ENCODE results near the gene TAL1.
A peak's percentile ranks its signal among the peaks of the same experiment; 100 is the strongest.

Gene TAL1

DNA sequence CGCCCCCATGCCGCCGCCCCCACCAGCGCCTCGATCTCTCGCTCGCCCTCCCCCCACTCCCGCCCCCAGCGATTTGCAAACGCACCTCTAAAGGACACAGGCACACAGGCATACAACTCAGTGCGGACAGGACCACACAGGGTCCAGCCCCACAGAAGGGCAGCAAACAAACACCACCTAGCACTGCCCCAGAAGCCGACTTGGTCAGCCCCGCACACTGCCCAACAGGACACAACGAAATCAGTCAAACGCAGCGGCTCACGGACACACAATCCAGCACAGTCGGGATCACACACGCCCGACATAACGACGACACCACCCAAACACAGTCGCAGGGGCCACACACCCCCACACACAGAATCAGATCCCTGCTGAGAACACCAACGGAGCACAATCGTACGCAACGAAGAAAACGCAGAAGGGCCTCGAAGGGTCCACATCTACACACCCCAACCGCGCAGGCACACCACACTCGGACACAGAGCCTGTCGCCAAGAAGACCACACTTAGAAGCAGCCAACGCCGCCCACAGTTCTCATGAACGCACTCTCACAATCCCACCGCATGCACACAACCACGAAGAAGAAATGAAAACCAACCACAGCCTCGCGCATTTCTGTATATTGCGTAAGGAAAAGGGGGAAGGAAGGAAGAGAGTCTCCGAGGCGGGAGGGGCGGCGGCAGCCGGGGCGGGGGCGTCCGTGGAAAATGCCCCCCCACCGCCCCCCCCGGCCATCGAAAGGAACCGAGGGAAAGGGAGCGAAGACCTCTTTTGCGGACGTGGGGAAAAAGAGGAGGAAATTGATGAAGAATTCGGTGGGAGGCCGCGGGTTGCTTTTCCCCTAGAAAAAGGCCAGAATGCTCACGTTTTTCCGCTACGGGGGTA lies 481 bp downstream of the TAL1 start:
- peak; percentile 66 for ATAC-seq
- no peak for TF ChIP-seq TCF4 (CRISPR knock-in tag; IDR thresholded peaks at IDR 0.05; ENCODE audit: borderline replicate concordance)
- TF ChIP-seq, protein P1, sequence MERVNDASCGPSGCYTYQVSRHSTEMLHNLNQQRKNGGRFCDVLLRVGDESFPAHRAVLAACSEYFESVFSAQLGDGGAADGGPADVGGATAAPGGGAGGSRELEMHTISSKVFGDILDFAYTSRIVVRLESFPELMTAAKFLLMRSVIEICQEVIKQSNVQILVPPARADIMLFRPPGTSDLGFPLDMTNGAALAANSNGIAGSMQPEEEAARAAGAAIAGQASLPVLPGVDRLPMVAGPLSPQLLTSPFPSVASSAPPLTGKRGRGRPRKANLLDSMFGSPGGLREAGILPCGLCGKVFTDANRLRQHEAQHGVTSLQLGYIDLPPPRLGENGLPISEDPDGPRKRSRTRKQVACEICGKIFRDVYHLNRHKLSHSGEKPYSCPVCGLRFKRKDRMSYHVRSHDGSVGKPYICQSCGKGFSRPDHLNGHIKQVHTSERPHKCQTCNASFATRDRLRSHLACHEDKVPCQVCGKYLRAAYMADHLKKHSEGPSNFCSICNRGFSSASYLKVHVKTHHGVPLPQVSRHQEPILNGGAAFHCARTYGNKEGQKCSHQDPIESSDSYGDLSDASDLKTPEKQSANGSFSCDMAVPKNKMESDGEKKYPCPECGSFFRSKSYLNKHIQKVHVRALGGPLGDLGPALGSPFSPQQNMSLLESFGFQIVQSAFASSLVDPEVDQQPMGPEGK (CRISPR knock-in tag; IDR thresholded peaks at IDR 0.05; ENCODE audit: borderline replicate concordance) = peak; percentile 64; the same call in 1 of the 2 replicates

DNA sequence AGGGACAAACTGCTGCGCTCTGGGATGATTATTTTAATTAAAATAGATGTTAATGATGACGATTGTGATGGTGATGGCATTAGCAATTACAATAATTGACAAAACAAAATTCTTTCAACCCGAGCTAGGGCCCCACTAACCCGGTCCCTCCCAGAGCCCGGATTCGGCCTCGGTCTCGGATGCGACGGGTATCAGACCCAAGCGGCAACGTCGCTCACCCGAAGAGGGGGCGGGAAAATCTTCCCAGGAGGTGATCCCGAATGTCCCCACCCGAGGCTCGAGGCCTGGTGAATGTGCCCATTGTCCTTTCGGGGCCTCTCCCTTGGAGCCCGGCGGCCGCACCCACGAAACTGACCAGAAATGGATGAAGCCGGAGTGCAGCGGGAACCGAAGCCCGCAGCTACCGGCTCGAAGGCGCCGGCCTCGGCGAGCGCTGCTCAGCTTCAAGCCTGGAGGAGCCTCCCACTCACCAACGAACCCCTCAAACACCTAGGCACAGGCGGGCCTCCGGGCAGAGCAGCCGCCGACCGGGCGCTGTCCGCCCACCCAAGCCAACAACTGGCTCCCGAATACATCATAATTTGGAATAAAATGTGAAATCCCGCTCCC lies 1.2 kb downstream of the TAL1 start:
- no peak for TF ChIP-seq ZC3H10 (CRISPR knock-in tag; IDR thresholded peaks at IDR 0.05)
- no peak for TF ChIP-seq OSR1 (CRISPR knock-in tag; IDR thresholded peaks at IDR 0.05)
- TF ChIP-seq ZFP30 (CRISPR knock-in tag; IDR thresholded peaks at IDR 0.05) = no peak
- TF ChIP-seq RARB (CRISPR knock-in tag; IDR thresholded peaks at IDR 0.05) = no peak
- TF ChIP-seq, protein P2, sequence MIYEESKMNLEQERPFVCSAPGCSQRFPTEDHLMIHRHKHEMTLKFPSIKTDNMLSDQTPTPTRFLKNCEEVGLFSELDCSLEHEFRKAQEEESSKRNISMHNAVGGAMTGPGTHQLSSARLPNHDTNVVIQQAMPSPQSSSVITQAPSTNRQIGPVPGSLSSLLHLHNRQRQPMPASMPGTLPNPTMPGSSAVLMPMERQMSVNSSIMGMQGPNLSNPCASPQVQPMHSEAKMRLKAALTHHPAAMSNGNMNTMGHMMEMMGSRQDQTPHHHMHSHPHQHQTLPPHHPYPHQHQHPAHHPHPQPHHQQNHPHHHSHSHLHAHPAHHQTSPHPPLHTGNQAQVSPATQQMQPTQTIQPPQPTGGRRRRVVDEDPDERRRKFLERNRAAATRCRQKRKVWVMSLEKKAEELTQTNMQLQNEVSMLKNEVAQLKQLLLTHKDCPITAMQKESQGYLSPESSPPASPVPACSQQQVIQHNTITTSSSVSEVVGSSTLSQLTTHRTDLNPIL (CRISPR knock-in tag; IDR thresholded peaks at IDR 0.05; ENCODE audit: low read depth) = no peak
- TF ChIP-seq PPARA (CRISPR knock-in tag; IDR thresholded peaks at IDR 0.05; ENCODE audit: borderline replicate concordance) = no peak
- no peak for TF ChIP-seq ISL1 (CRISPR knock-in tag; IDR thresholded peaks at IDR 0.05)
- ATAC-seq = peak; percentile 47

DNA sequence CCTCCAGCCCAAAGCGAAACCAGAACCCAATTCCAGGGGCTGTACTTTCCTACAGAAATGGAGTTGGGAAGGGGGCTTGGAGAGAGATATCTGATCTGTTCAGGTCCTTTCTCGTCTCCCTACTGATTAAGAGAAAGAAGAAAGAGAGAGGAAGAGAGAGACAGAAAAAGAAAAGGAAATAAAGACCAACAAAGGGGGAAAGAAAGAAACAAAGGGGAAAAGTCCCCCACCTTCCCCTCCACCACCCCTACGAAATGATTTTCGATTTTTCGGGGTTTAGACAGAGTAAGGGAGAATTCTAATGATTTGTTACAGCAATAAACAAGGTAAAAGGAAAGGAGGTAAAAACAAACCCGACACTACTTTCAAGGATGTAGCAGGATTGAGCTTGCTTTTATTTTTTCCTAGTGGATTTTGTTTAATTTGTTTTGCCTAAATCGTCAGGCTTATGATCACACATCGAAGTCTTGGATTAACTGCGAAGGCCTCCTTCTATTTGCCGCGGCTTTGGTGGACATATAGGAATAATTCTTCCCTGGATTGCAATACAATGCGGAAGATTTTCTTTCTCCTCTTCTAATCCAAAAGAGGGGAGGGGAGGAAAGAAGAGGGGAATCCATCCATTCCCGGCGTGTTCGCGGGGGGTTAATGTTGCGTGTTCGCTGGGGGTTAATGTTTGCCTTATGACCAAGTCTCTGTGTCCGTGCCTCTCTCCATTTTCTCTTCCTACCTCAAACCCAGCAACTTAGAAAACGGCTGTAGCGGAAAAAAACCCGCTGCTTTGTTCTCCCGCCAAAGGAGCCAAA lies 1.9 kb downstream of the TAL1 start:
- no peak for ATAC-seq
- TF ChIP-seq CSDC2 (CRISPR knock-in tag; IDR thresholded peaks at IDR 0.05) = no peak
- TF ChIP-seq ISL1 (CRISPR knock-in tag; IDR thresholded peaks at IDR 0.05) = no peak
- no peak for TF ChIP-seq BACH2 (CRISPR knock-in tag; IDR thresholded peaks at IDR 0.05; ENCODE audit: borderline replicate concordance)
- no peak for TF ChIP-seq ZC3H10 (CRISPR knock-in tag; IDR thresholded peaks at IDR 0.05)

DNA sequence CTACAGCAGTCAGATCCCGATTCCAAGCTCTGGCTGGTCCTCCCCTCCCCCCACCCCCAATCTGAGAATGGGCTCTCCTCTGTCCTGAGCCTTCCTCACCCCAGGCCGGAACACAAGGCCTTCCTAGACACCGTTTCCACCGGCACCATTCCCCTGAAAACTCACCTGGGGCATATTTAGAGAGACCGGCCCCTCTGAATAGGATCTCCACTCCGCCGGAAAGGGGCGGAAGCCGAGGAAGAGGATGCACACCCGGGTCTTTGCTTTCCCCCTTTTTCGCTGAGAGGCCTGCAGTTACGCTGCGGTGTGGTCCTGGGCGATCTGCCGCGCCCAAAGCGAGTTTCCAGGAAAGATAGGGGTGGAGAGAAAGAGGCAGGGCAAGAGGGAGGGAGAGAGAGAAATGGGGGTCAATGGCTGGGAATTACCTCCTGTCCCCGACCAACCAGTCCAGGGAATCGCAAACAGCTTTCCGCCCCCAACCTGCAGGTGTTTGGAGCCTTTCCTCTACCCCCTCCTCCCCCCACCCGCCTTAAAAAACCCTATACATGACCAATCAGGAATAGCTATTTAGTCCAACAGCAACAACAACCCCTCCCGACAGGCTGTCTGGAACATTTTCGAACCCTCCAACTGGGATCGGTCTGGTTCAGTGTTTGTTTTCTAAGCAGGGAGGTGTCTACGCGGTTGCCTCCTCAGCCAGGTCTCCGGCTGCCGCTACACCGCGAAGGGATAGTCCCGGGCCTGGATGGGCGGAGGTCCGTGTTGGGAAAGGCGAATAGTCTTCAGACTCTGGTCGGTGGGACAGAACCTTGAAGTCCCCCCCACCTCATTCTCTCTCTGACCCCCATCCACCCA lies 2.8 kb downstream of the TAL1 start:
- ATAC-seq = no peak
- no peak for TF ChIP-seq ISL1 (CRISPR knock-in tag; IDR thresholded peaks at IDR 0.05)
- TF ChIP-seq, protein P3, sequence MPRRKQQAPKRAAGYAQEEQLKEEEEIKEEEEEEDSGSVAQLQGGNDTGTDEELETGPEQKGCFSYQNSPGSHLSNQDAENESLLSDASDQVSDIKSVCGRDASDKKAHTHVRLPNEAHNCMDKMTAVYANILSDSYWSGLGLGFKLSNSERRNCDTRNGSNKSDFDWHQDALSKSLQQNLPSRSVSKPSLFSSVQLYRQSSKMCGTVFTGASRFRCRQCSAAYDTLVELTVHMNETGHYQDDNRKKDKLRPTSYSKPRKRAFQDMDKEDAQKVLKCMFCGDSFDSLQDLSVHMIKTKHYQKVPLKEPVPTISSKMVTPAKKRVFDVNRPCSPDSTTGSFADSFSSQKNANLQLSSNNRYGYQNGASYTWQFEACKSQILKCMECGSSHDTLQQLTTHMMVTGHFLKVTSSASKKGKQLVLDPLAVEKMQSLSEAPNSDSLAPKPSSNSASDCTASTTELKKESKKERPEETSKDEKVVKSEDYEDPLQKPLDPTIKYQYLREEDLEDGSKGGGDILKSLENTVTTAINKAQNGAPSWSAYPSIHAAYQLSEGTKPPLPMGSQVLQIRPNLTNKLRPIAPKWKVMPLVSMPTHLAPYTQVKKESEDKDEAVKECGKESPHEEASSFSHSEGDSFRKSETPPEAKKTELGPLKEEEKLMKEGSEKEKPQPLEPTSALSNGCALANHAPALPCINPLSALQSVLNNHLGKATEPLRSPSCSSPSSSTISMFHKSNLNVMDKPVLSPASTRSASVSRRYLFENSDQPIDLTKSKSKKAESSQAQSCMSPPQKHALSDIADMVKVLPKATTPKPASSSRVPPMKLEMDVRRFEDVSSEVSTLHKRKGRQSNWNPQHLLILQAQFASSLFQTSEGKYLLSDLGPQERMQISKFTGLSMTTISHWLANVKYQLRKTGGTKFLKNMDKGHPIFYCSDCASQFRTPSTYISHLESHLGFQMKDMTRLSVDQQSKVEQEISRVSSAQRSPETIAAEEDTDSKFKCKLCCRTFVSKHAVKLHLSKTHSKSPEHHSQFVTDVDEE (CRISPR knock-in tag; IDR thresholded peaks at IDR 0.05) = no peak
- TF ChIP-seq ZNF70 (CRISPR knock-in tag; IDR thresholded peaks at IDR 0.05) = no peak
- TF ChIP-seq ESRRG (CRISPR knock-in tag; IDR thresholded peaks at IDR 0.05) = no peak
- TF ChIP-seq BACH2 (CRISPR knock-in tag; IDR thresholded peaks at IDR 0.05; ENCODE audit: borderline replicate concordance) = no peak
- no peak for TF ChIP-seq ARNTL (CRISPR knock-in tag; IDR thresholded peaks at IDR 0.05; ENCODE audit: borderline replicate concordance, low read depth)
- no peak for TF ChIP-seq ZFP30 (CRISPR knock-in tag; IDR thresholded peaks at IDR 0.05)
- TF ChIP-seq, protein P4, sequence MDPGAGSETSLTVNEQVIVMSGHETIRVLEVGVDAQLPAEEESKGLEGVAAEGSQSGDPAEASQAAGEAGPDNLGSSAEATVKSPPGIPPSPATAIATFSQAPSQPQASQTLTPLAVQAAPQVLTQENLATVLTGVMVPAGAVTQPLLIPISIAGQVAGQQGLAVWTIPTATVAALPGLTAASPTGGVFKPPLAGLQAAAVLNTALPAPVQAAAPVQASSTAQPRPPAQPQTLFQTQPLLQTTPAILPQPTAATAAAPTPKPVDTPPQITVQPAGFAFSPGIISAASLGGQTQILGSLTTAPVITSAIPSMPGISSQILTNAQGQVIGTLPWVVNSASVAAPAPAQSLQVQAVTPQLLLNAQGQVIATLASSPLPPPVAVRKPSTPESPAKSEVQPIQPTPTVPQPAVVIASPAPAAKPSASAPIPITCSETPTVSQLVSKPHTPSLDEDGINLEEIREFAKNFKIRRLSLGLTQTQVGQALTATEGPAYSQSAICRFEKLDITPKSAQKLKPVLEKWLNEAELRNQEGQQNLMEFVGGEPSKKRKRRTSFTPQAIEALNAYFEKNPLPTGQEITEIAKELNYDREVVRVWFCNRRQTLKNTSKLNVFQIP (CRISPR knock-in tag; IDR thresholded peaks at IDR 0.05; ENCODE audit: borderline replicate concordance, low read depth) = no peak
- TF ChIP-seq ZNF565 (CRISPR knock-in tag; conservative IDR thresholded peaks at IDR 0.05; ENCODE audit: low read depth) = no peak
- TF ChIP-seq, protein P1 (CRISPR knock-in tag; IDR thresholded peaks at IDR 0.05; ENCODE audit: borderline replicate concordance) = no peak
- TF ChIP-seq GLIS3 (CRISPR knock-in tag; IDR thresholded peaks at IDR 0.05) = no peak
- TF ChIP-seq TCF4 (CRISPR knock-in tag; IDR thresholded peaks at IDR 0.05; ENCODE audit: borderline replicate concordance) = no peak
- no peak for TF ChIP-seq OSR1 (CRISPR knock-in tag; IDR thresholded peaks at IDR 0.05)
- TF ChIP-seq, protein P5, sequence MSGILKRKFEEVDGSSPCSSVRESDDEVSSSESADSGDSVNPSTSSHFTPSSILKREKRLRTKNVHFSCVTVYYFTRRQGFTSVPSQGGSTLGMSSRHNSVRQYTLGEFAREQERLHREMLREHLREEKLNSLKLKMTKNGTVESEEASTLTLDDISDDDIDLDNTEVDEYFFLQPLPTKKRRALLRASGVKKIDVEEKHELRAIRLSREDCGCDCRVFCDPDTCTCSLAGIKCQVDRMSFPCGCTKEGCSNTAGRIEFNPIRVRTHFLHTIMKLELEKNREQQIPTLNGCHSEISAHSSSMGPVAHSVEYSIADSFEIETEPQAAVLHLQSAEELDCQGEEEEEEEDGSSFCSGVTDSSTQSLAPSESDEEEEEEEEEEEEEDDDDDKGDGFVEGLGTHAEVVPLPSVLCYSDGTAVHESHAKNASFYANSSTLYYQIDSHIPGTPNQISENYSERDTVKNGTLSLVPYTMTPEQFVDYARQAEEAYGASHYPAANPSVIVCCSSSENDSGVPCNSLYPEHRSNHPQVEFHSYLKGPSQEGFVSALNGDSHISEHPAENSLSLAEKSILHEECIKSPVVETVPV (CRISPR knock-in tag; IDR thresholded peaks at IDR 0.05) = no peak
- no peak for TF ChIP-seq ZFP3 (CRISPR knock-in tag; IDR thresholded peaks at IDR 0.05)
